Tibial artery (tissue), 4 donors: ENCODE results near the gene ZNF280B.

ENCODE experiments used
- DNase-seq, 2 donors: peaks; one replicate each; pipeline ENCODE4 v3.0.0-alpha.2; 2019
- H3K27ac ChIP-seq, 2 donors: fragments of 200-600 bp; sonication (generic) in 1 of 2; 1 replicate in 1 of 2; 2 replicates in 1 of 2; pipeline ENCODE4 v1.5.1; 2018 to 2019; ENCODE audit warnings: mild to moderate bottlenecking in 1 of 2
- H3K27me3 ChIP-seq, 2 donors: fragments of 200-600 bp; sonication (generic) in 1 of 2; one replicate each; pipeline versions ENCODE4 v1.5.1 to v1.6.0; 2016 to 2019
- H3K36me3 ChIP-seq, 3 donors: fragments of 200-600 bp; sonication (generic) in 2 of 3; one replicate each; pipeline ENCODE4 v1.5.1; 2016 to 2019; ENCODE audit warnings: mild to moderate bottlenecking in 2 of 3
- H3K4me1 ChIP-seq, 4 donors: fragments of 200-600 bp; sonication (generic) in 2 of 4; 1 replicate in 3 of 4; 2 replicates in 1 of 4; pipeline ENCODE4 v1.5.1; 2016 to 2019
- H3K4me3 ChIP-seq, 2 donors: fragments of 200-600 bp; sonication (generic) in 1 of 2; 1 replicate in 1 of 2; 2 replicates in 1 of 2; pipeline ENCODE4 v1.5.1; 2018 to 2019; ENCODE audit warnings: mild to moderate bottlenecking in 2 of 2
- H3K9me3 ChIP-seq, 3 donors: fragments of 200-600 bp; sonication (generic) in 1 of 3; one replicate each; pipeline ENCODE4 v1.5.1; 2016 to 2019
- CTCF ChIP-seq, 2 experiments: fragments of 200-600 bp in 1 of 2; fragments of 450-650 bp in 1 of 2; IDR thresholded peaks; one replicate each; pipeline ENCODE4 v1.5.1; 2017 to 2019; ENCODE audit warnings: antibody characterized with exemption in 2 of 2, mild to moderate bottlenecking in 1 of 2, moderate library complexity in 1 of 2
- intact Hi-C: fragments of 100-400 bp; cut with DNase I; formaldehyde crosslinking; loops from one replicate; pipeline ENCODE4 v1.15.0; 2023; ENCODE audit warnings: low total_unique reads

ZNF280B gene

GRCh38 chr22:22440188-22440587 lies 68.4 kb downstream of the ZNF280B start:
- no peak overlapping the region for H3K27ac ChIP-seq
- no peak for TF ChIP-seq CTCF (IDR thresholded peaks at IDR 0.05)
- intact Hi-C loops: no loop called here
- no peaks in the 10 kb centered on the region for H3K36me3 ChIP-seq
- no peak for DNase-seq
- peaks cover 0 to 7% (median 0%) of the 10 kb centered on the region in 3 donors for H3K9me3 ChIP-seq
- no peak overlapping the region for H3K4me3 ChIP-seq
- peaks cover 0 to 15% of the 10 kb centered on the region in 2 donors for H3K27me3 ChIP-seq
- no peaks in the 10 kb centered on the region for H3K4me1 ChIP-seq
